NK-92 (cell line): ENCODE measurements around the gene TCF3.
"Not testable (repeated sequence)": the region's sequence is repeated elsewhere in the genome, so short reads cannot be mapped to it uniquely, and the experiment has no call there.

Source experiments
- DNase-seq: peaks from one replicate; lab custom pipeline; 2025; ENCODE audit not compliant: unreplicated experiment; lab: John Stamatoyannopoulos, UW

TCF3 gene

DNA sequence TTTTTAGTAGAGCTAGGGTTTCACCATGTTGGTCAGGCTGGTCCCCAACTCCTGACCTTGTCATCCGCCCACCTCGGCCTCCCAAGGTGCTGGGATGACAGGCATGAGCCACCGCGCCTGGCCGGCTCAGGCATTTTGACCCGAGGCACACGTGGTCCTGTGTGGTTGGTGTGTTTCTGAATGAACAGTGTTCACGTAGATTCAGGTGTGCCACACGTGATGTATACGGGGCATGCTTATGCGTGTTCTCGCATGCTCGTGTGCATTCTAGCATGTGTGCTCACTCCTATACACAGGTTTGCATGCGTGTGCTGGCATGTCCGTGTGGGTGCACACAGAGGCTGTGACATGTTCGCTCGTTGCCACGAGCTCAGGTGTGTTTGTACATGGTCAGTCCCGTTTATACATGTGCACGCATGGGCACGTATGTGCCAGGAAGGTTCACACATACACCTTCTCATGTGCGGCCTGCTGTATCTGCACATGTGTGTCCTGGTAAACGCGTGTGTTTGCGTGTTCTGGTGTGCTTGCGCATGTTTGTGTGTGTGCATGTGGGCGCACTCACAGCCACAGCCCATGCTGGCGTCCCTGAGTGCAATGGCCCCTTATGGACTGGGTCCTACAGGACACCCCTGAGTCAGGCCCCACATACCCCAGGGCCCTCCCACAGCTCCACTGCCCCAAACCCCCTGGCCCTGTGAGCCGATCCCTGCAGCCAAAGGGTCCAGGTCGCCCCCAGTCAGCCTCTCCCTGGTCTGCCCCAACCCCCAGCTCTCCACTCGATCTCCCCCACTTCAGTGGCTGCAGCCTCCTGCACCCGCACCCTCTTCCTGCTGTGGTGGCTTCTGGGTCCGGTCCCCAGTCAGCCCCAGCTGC lies 20.6 kb upstream of the TCF3 start:
- DNase-seq: no peak

DNA sequence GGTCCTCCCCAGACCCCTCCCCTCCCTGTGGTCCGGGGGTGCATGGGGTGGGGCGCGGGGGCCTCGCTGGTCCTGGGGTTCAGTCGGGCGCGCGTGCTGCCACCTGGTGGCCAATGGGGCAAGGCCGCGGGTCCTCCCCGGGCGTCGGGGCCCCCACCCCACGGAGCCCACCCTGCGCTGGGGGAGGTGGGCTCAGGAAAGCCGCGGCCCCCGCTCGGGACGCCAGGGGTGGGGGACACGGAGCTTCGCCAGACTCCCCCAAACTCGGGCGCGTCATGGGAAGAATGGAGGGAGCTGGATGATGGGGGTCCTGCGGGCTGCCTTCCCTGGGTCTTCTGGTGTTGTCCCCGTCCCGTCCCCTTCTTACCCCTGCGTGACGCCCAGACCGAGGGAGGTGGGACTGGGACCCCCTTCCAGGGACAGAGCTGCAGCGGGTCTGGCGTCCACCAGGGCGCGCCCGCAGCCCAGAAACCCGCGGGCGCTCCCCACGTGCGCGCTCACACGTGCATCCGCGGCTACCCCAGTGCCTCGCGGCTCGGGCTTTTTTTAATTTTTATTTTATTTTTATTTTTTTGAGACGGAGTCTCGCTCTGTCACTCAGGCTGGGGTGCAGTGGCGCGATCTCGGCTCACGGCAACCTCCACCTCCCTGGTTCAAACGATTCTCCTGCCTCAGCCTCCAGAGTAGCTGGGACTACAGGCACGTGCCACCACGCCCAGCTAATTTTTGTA lies 19.8 kb upstream of the TCF3 start:
- no peak for DNase-seq

DNA sequence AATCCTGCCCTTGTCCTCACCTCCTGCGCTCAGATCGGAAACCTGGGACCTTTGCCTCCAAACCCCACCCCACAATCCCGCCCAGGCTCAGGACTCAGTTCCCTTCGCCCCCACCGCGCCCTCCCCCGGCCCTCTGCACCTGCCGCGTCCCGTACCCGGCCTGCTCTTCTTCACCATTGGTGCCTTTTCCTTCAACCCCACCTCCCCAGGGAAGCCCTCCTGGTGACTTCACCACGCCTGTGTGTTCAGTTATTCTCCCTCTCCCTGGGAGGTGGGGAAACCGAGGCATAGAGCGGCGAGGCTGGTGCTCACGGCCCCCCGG lies 19.3 kb upstream of the TCF3 start:
- DNase-seq: no peak

DNA sequence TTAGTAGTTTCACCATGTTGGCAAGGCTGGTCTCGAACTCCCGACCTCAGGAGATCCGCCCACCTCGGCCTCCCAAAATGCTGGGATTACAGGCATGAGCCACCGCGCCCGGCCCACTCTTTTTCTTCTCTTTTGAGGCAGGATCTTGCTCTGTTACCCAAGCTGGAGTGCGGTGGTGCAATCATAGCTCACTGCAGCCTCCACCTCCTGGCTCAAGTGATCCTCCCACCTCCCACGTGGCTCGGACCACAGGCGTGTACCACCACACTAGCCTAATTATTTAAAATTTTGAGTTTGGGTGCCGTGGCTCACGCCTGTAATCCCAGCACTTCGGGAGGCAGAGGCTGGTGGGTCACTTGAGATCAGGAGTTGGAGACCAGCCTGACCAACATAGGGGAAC lies 18.3 kb upstream of the TCF3 start:
- DNase-seq: not testable (repeated sequence)

DNA sequence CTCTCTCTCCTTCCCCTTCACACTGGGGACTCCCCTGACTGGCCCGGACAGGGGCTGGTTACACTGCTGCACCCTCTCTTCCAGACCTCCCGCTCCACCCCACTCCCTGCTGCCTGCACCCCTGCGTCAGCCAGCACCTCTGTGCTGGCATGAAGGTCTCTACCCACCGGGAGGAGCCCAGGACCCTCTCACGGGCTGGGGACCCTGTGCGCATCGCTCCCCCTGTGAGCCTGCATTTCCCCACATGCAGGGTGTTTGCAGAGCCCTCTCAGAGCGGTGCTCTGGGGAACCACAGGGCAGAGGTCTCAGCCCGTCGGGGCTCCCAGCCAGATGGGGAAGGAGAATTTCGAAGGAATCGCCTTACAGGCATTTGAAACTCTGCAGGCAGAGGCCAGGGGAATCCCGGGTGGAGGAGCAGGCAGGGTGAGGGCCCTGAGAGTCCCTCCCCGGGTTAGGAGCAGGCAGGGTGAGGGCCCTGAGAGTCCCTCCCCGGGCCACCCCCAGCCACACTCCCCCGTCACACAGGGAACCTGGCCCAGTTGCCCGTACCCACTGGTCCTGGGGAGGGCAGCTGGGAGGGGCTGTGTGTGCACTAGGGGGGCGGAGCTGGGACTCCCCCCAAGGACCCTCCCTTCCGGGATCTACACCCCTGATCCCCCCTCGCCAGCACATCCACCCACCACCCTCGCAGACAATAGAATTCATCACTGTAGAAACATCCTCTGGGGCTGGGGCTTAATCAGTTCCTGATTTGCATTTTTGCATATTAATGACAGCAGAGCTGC lies 16.3 kb upstream of the TCF3 start:
- no peak for DNase-seq

DNA sequence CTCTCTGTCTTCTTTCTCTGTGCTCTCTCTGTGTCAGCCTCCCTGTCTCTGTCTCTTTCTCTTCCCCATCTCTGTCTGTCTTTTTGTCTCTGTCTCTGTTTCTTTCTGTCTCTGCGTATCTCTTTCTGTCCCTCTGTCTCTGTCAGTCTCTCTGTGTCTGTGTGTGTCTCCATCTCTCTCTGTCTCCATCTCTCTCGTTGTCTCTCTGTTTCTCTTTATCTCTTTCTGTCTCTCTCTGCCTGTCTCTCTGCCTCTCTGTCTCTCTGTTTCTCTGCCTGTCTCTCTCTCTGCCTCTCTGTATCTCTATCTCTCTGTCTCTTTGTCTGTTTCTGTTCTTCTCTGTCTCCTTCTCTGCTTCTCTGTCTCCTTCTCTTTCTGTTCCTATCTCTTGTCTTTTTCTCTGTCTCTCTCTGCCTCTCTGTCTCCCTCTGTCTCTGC lies 15.7 kb upstream of the TCF3 start:
- no peak for DNase-seq

DNA sequence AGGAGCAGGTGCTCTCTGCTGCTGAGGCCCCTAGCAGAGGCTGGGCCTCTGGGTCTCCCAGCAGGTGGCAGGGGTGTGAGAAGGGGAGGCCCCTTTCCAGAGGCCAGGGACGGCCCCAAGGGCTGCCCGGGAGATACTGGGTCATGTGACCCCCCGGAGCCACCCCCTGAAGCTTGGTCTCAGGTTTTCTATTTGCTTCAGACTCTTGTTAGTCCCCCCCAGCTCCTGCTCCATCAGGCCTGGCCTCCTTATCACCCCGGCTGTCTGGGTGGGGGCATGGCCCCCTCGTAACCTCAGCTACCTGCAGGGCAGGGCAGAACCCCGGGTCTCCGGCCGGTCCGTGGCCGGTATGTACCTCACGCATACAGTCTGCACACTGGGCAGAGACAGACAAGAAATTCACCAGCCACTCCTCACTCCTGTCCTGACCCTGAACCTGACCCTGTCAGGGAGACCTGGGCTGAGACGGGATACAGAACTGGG lies 13.2 kb upstream of the TCF3 start:
- DNase-seq: no peak

DNA sequence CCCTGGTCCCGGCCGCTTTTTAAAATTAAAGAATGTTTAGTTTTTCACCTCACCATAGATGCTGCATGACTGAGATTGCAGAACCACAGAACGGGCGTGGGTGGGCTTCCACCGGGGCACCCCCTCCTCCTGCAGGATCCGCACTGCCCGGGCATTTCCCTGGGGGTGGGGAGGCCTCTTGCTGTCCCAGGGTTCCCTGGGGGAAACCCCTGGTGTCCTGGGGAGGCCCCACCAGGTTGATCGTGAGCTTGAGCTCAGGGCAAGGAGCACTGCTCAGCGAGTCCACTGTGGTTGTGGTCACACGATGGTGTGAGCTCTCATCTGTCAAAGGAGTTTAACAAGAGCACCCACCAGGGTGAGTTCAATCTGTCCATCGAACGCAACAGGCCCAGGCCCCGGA lies 11.4 kb upstream of the TCF3 start:
- DNase-seq: no peak

DNA sequence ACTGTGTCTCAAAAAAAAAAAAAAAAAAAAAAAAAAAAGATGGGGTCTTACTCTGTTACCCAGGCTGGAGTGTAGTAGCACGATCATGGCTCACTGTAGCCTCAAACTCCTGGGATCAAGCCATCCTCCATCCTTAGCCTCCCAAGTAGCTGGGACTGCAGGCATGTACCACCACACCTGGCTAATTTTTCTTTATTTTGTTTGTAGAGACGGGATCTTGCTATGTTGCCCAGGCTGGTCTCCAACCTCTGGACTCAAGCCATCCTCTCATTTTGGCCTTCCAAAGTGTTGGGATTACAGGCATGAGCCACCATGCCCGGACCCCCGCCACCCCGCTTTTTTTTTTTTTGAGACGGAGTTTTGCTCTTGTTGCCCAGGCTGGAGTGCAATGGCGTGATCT lies 10.8 kb upstream of the TCF3 start:
- not testable (repeated sequence) for DNase-seq

DNA sequence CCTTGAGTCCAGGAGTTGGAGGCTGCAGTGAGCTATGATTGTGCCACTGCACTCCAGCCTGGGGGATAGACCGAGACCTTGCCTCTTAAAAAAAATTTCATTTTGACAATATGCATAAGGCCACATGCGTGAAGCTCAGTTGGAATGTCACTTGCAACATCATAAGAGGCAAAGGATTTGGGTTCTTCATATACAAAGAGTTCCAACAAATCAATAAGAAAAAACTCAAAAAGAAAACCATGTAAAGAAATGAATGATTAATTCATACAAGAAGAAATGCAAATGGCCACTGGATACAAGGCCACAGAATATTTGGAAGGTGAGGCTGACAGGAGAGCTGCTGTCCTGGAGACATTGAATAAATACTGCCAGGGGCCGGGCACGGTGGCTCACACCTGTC lies 9.6 kb upstream of the TCF3 start:
- no peak for DNase-seq

DNA sequence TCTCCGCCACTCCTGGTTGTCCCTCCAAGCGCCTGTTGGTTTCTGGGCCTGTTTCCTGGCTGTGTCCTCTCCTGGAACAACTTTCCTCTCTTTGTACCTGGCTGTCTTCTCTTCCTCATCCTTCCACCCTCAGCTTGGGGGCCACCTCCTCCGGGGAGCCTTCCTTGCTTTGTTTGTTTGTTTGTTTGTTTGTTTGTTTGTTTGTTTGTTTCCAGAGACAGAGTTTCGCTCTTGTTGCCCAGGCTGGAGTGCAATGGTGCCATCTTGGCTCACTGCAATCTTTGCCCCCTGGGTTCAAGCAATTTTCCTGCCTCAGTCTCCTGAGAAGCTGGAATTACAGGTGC lies 6.6 kb upstream of the TCF3 start:
- DNase-seq: no peak

DNA sequence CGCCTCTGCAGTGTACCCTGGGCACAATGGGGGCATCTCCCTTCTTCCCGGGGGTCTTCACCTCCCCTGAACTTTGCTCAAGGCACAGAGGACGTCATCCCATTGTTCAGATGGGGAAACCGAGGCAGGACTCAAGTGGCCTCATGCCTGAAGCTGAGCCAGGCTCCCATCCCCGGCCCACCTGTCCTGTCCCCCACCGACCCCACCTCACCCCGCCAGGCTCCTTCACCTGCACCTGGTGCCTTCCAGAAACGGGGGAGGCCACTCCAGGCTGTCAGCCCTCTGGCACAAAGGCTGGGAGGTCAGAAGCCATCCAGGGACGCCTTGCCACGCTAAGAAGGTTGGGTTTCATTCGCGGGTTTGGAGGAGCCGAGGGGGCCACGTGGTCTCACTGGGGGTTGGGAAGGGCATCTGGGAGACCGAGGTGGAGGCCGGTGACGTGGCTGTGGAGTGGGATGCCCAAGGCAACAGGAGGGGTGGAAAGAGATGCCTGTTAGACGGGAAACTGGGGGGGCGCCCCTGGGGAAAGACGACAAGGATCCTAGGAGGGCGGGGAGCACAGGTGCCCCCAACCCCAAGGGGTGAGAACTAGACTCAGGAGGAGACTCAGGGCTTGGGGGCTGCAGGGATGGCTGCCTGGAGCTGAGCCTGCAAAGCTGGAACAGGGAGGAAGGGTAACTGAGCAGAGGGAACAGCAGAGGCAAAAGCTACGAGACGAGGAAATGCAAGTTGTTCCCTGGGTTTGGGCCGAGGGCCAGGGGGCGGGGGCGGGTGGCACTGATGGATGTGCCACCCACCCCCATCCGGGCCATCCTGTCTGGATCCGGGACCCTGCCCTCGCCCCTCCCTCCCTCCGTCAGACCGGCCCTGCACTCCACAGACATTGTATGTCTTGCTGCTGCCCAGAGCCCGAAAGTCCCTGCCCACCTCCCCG lies 6.0 kb upstream of the TCF3 start:
- no peak for DNase-seq

DNA sequence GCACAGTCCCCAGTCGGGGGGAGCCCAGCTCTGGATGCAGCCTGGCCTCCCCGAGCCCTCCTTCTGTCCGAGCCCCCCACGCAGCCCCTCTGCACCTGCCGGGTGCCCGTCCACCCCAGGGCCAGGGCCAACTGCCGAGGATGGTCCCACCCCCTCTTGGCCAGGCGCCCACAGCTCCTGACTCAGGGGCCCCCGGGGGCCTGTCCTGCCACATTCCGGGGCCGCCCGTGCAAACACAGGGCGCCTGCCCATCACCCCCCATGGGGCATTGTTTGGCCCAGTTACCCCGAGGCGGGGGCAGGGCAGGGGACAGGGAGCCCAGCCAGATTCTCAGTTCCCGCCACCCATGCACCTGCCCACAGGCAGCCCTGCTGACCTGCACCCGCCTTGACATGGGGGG lies 5.3 kb upstream of the TCF3 start:
- DNase-seq: no peak

DNA sequence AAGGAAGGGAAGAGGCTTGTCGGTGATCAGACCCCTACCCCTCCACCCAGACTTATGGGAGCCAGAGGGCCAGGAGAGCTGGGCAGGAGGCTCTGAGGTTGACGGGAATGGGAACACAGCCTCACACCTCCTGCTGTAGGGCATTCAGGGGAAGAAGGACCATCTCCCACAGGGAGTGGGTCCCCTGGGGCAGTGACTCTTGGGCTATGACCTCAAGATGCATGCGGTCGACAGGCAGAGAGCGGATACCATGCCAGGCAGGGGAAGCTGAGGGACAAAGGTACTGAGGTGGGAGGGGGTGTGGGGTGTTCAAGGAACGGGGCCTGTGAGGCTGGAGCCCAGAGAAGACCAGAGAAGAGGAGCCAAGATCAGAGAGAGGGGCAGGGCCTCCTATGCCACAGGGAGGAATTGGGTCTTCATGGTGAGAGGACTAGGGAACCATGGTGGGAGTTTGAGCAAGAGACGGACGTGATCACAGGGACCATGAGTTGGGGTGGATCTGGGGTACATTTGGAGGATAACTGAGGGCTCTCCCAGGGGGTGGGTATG lies 4.6 kb upstream of the TCF3 start:
- DNase-seq: no peak

DNA sequence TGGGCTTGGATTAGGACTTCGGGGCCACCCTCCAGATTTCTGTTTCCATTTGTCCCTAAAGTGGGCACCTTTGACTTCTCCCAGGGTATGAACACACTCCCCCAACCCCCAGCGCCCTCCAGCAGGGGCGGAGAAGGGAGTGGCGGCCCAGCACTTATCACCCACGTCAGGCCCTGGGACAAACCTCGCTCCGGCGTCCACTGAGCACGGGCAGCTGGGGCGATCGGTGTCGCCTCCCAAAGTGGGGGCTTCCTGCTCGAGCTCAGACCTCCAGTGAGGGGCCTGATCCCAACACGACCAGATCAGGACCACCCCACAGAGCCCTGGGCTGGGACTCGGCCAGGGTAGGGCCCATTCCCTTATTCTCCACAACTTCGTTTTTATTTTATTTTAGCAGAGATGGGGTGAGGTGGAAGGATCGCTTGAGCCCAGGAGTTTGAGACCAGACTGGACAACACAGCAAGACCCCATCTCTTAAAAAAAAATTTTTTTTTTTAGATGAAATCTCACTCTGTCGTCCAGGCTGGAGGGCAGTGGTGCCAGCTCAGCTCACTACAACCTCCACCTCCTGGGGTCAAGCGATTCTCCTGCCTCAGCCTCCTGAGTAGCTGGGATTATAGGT lies 3.7 kb upstream of the TCF3 start:
- DNase-seq: no peak

DNA sequence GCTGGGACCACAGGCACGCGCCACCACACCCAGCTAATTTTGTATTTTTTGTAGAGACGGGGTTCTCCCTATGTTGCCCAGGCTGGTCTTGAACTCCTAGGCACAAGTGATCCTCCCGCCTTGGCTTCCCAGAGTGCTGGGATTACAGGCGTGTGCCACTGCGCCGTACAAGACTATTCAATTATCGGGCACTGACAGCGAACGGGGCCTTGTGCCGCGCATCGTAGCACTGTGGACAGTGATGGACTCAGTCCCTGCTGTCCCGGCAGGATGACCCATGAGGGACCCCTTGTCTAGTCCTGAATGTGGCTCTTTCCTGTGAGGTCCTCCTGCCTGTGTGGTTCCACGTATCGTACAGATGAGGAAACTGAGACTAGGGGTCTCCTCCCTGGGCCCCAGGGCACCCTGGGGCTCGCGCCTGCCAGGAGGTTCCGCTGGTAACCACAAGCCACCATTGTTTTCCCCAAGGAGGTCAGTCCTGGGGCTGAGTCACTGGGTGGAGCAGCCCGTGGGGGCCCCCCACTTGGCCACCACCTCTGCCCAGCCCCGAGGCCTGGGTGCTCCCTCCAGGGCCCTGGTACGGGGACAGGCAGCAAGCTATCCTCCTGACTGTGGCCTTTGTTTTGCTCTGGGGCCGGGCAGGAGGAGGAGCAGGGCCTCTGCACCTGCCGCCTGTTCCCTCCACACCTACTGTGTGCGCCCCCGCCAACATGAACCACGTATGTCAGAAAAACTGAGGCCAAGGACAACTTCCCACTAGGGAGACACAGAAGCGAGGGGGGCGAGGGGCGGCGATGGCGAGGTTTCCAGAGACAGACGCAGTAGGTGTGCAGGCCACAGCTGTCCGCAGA lies 2.9 kb upstream of the TCF3 start:
- DNase-seq: no peak

DNA sequence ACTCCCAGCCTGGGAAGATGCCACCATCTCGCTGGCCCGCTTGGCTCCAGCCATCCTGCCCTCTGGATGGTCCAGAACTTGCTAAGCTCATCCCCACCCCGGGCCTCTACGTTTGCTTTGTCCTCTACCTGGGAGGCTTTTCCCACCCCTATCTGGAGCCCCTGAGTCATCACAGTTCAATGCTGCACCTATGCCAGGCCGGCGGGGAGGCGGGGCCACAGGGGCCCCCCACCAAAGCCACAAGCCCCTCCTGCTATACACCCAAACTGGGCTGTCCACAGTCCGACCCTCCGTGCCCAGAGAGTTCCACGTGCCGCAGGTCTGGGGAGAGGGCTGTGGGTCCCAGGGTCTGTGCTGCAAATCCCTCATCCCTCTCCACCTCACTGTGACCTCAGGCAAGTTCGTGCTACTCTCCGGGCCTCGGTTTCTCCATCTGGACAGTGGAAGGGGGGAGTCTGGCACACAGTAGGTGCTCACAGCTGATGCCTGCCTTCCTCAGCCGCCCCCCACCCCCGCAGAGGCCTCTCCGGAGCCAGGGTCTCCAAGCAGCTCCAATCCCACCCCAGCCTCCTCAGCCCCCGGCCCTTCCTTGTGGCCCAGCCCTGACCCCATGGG lies 1.9 kb upstream of the TCF3 start:
- no peak for DNase-seq

DNA sequence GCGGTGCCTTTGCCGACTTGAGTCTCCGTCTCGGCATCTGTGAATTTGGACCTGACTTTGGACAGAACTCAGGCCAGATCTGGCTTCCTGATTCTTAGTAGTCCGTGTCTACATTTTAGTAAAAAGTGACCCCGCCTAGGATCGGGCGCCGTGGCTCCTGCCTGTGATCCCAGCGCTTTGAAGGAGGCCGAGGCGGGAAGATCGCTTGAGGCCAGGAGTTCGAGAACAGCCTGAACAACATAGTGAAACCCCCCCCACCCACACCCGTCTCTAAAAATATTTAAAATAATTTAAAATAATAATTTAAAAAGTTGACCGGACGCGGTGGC lies 849 bp upstream of the TCF3 start:
- DNase-seq: no peak
